HCT116 (cell line): ENCODE measurements around the gene AOAH. TPM values are rescaled to one million over a fixed set of nuclear protein-coding genes. Genes with fewer than 3 reads are reported as not detected.

Source experiments
- ATAC-seq: fragments of 200-7000 bp; cut with Tn5 transposase; 2 replicates; pipeline ENCODE4 v1.9.1; 2020; ENCODE audit warnings: mild to moderate bottlenecking, moderate library complexity
- BruUV-seq: library from RNA; stranded (reverse); fragments of 400-500 nt; replicated peaks from 2 replicates; lab custom pipeline; 2021; lab: Mats Ljungman, UMichigan
- CTCF ChIA-PET: fragments of 300-600 bp; sonication (Branson Sonifier 250); formaldehyde crosslinking; loops from one replicate; lab custom pipeline; 2021; ENCODE audit warnings: antibody characterized with exemption; lab: Charles Lee
- POLR2A ChIA-PET: fragments of 300-600, 350-600 bp; sonication (Branson Sonifier 250); formaldehyde crosslinking; loops from one replicate; lab custom pipeline; 2021; ENCODE audit warnings: antibody characterized with exemption; lab: Charles Lee
- RAD21 ChIA-PET, 2 experiments: fragments of 300-600 bp; sonication (Branson Sonifier 250); formaldehyde crosslinking; loops; one replicate each; lab custom pipeline; 2023; ENCODE audit warnings: low total read pairs in 2 of 2; ENCODE audit not compliant: uncharacterized antibody in 2 of 2, unreplicated experiment in 2 of 2, low non-redundant PET in 1 of 2; lab: Charles Lee
- DNase-seq: peaks from one replicate; pipeline ENCODE4 v3.0.0-alpha.2; 2010; ENCODE audit warnings: low read depth, low spot score
- H2AFZ ChIP-seq: fragments of 200-600 bp; shearing (Covaris generic), sonication (generic); 2 replicates; pipeline ENCODE4 v1.6.1; 2017; ENCODE audit warnings: low read depth, mixed run types, mixed read lengths, antibody characterized with exemption, low read length; ENCODE audit not compliant: poor library complexity, severe bottlenecking
- H3K27ac ChIP-seq: 2 replicates; pipeline ENCODE4 v1.5.1; 2012; ENCODE audit warnings: low read depth, low read length
- H3K27me3 ChIP-seq: fragments of 200-600 bp; sonication (generic); 2 replicates; pipeline ENCODE4 v1.6.1; 2016; ENCODE audit warnings: mixed run types, low read length, mixed read lengths; ENCODE audit not compliant: insufficient read depth
- H3K36me3 ChIP-seq, 2 experiments: fragments of 200-500 bp in 1 of 2; fragments of 200-600 bp in 1 of 2; sonication (Bioruptor generic) in 1 of 2; sonication (generic) in 1 of 2; 2 replicates each; pipeline versions ENCODE4 v1.5.1 to v1.6.1; 2014 to 2016; ENCODE audit warnings: low read length in 2 of 2, inconsistent platforms in 1 of 2, mixed read lengths in 1 of 2, mixed run types in 1 of 2; ENCODE audit not compliant: insufficient read depth in 2 of 2, control insufficient read depth in 1 of 2
- H3K4me1 ChIP-seq, 2 experiments: fragments of 200-600 bp in 1 of 2; sonication (generic) in 1 of 2; 2 replicates each; pipeline versions ENCODE4 v1.5.1 to v1.6.1; 2012 to 2017; ENCODE audit warnings: low read length in 2 of 2, inconsistent platforms in 1 of 2, mild to moderate bottlenecking in 1 of 2, mixed read lengths in 1 of 2, mixed run types in 1 of 2, moderate library complexity in 1 of 2; ENCODE audit not compliant: insufficient read depth in 2 of 2, control insufficient read depth in 1 of 2
- H3K4me2 ChIP-seq: fragments of 200-600 bp; sonication (generic); 2 replicates; pipeline ENCODE4 v1.6.1; 2017; ENCODE audit warnings: mixed run types, low read length, mixed read lengths
- H3K4me3 ChIP-seq, 2 experiments: fragments of 200-600 bp in 1 of 2; sonication (generic) in 1 of 2; replicated peaks in 1 of 2; 2 replicates each; pipeline ENCODE4 v1.5.1; 2011 to 2016; ENCODE audit warnings: low read length in 2 of 2, control low read depth in 1 of 2, low read depth in 1 of 2, mild to moderate bottlenecking in 1 of 2, mixed read lengths in 1 of 2, mixed run types in 1 of 2
- H3K79me2 ChIP-seq: fragments of 200-600 bp; sonication (generic); 2 replicates; pipeline ENCODE4 v1.6.1; 2017; ENCODE audit warnings: mild to moderate bottlenecking, mixed run types, low read length, moderate library complexity, mixed read lengths; ENCODE audit not compliant: insufficient read depth
- H3K9ac ChIP-seq: fragments of 200-600 bp; sonication (generic); 2 replicates; pipeline ENCODE4 v1.6.1; 2016; ENCODE audit warnings: low read length, mixed read lengths
- H3K9me2 ChIP-seq: fragments of 200-600 bp; sonication (generic), shearing (Covaris generic); 2 replicates; pipeline ENCODE4 v1.6.1; 2017; ENCODE audit warnings: mixed run types, mild to moderate bottlenecking, moderate library complexity; ENCODE audit not compliant: insufficient read depth
- H3K9me3 ChIP-seq, 2 experiments: fragments of 200-500 bp in 1 of 2; fragments of 200-600 bp in 1 of 2; sonication (Bioruptor generic) in 1 of 2; sonication (generic) in 1 of 2; 2 replicates each; pipeline ENCODE4 v1.6.1; 2014 to 2017; ENCODE audit warnings: low read length in 2 of 2, mixed read lengths in 2 of 2, inconsistent platforms in 1 of 2, low read depth in 1 of 2, mild to moderate bottlenecking in 1 of 2, mixed run types in 1 of 2, moderate library complexity in 1 of 2; ENCODE audit not compliant: control insufficient read depth in 1 of 2, insufficient read depth in 1 of 2
- H4K20me1 ChIP-seq: fragments of 200-600 bp; sonication (generic), shearing (Covaris generic); 2 replicates; pipeline ENCODE4 v1.6.1; 2017; ENCODE audit warnings: mixed run types, mild to moderate bottlenecking, moderate library complexity; ENCODE audit not compliant: insufficient read depth
- CBX3 ChIP-seq: IDR thresholded peaks from 2 replicates; pipeline ENCODE4 v1.6.1; 2012; ENCODE audit warnings: low read depth
- EGR1 ChIP-seq: IDR thresholded peaks from 2 replicates; pipeline ENCODE4 v1.6.1; 2012; ENCODE audit warnings: low read depth
- ELF1 ChIP-seq: IDR thresholded peaks from 2 replicates; pipeline ENCODE4 v1.6.1; 2012; ENCODE audit warnings: low read depth, borderline replicate concordance
- EZH2 ChIP-seq: fragments of 200-600 bp; sonication (generic); IDR thresholded peaks from 2 replicates; pipeline ENCODE4 v1.6.1; 2017; ENCODE audit warnings: antibody characterized with exemption, mixed run types
- EZH2phosphoT487 ChIP-seq: fragments of 200-600 bp; IDR thresholded peaks from 2 replicates; pipeline ENCODE4 v1.6.1; 2018; ENCODE audit warnings: antibody characterized with exemption, borderline replicate concordance
- FOSL1 ChIP-seq: IDR thresholded peaks from 2 replicates; pipeline ENCODE4 v1.6.1; 2012; ENCODE audit warnings: low read depth
- POLR2A ChIP-seq: IDR thresholded peaks from 2 replicates; pipeline ENCODE4 v1.7.0; 2011; ENCODE audit warnings: borderline replicate concordance; ENCODE audit not compliant: insufficient read depth, insufficient read length; ENCODE audit errors: extremely low read depth
- POLR2AphosphoS5 ChIP-seq: IDR thresholded peaks from 2 replicates; pipeline ENCODE4 v1.6.1; 2011; ENCODE audit warnings: mild to moderate bottlenecking, low read depth, low read length, moderate library complexity
- SRF ChIP-seq: IDR thresholded peaks from 2 replicates; pipeline ENCODE4 v1.6.1; 2012; ENCODE audit warnings: low read depth
- YY1 ChIP-seq: IDR thresholded peaks from 2 replicates; pipeline ENCODE4 v1.6.1; 2011; ENCODE audit warnings: low read length, low read depth, moderate library complexity, mild to moderate bottlenecking; ENCODE audit not compliant: insufficient replicate concordance; ENCODE audit errors: extremely low read depth
- ZNF274 ChIP-seq: fragments of 200-500 bp; sonication (Bioruptor generic); IDR thresholded peaks from 2 replicates; pipeline ENCODE4 v1.6.1; 2014; ENCODE audit warnings: mild to moderate bottlenecking, low read depth, low read length, inconsistent platforms
- intact Hi-C: fragments of 100-400 bp; cut with micrococcal nuclease; formaldehyde crosslinking; loops from 2 replicates; pipeline ENCODE4 v1.10.0; 2022
- total RNA-seq: library from RNA; stranded (reverse); gene quantifications from one replicate; pipeline ENCODE4 v1.2.1, GENCODE V29; 2021; ENCODE audit not compliant: unreplicated experiment
- TF ChIP-seq, protein P1 (sequence below): IDR thresholded peaks from 2 replicates; pipeline ENCODE4 v1.6.1; 2012
- TF ChIP-seq, protein P2 (sequence below): IDR thresholded peaks from 2 replicates; pipeline ENCODE4 v1.6.1; 2011; ENCODE audit warnings: mild to moderate bottlenecking, low read length, moderate library complexity; ENCODE audit not compliant: insufficient replicate concordance; ENCODE audit errors: extremely low read depth
- TF ChIP-seq, protein P3 (sequence below): IDR thresholded peaks from 2 replicates; pipeline ENCODE4 v1.6.1; 2012; ENCODE audit warnings: low read depth

The AOAH gene
- total RNA-seq, 1 experiment from 2014 or later, result 1.1 TPM

DNA sequence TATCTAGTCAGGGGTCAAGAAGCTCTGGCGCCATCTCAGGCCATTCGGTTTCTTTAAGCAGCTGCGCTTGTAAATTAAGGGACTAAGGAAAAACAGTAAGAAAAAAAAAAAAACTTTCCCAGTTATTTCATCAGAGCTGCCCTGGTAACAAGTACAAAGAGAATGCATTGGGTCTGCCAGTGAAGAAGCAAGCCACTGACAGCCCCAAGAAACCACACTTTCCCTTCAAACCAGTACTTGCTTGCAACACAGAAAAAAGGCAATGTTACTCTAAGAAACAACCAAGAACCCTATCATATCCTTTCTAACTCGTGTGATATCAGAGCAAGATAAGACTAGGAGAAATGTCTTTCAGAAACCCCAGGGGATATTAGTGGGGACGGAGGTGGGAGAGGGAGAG, 40.6 kb upstream of the AOAH start:
- no peaks in the 10 kb centered on the region for H3K36me3 ChIP-seq
- no peak overlapping the region for H3K9ac ChIP-seq
- H3K4me1 ChIP-seq, result peaks cover 0 to 11% of the 10 kb centered on the region in 2 experiments; a peak in 2 of 4 replicates
- H3K27me3 ChIP-seq, result no peaks in the 10 kb centered on the region
- H3K27ac ChIP-seq, result no peak overlapping the region
- CTCF ChIA-PET, result no interaction called here
- no peaks in the 10 kb centered on the region for H3K9me3 ChIP-seq
- no peak for DNase-seq
- TF ChIP-seq FOSL1 (no peak), EGR1 (no peak), EZH2phosphoT487 (no peak), POLR2AphosphoS5 (no peak), ELF1 (no peak), POLR2A (no peak), CBX3 (no peak), EZH2 (no peak), ZNF274 (no peak), YY1 (no peak), SRF (no peak)
- TF ChIP-seq, protein P1, sequence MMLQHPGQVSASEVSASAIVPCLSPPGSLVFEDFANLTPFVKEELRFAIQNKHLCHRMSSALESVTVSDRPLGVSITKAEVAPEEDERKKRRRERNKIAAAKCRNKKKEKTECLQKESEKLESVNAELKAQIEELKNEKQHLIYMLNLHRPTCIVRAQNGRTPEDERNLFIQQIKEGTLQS, result no peak
- TF ChIP-seq, protein P2, sequence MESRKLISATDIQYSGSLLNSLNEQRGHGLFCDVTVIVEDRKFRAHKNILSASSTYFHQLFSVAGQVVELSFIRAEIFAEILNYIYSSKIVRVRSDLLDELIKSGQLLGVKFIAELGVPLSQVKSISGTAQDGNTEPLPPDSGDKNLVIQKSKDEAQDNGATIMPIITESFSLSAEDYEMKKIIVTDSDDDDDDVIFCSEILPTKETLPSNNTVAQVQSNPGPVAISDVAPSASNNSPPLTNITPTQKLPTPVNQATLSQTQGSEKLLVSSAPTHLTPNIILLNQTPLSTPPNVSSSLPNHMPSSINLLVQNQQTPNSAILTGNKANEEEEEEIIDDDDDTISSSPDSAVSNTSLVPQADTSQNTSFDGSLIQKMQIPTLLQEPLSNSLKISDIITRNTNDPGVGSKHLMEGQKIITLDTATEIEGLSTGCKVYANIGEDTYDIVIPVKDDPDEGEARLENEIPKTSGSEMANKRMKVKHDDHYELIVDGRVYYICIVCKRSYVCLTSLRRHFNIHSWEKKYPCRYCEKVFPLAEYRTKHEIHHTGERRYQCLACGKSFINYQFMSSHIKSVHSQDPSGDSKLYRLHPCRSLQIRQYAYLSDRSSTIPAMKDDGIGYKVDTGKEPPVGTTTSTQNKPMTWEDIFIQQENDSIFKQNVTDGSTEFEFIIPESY, result no peak
- TF ChIP-seq, protein P3, sequence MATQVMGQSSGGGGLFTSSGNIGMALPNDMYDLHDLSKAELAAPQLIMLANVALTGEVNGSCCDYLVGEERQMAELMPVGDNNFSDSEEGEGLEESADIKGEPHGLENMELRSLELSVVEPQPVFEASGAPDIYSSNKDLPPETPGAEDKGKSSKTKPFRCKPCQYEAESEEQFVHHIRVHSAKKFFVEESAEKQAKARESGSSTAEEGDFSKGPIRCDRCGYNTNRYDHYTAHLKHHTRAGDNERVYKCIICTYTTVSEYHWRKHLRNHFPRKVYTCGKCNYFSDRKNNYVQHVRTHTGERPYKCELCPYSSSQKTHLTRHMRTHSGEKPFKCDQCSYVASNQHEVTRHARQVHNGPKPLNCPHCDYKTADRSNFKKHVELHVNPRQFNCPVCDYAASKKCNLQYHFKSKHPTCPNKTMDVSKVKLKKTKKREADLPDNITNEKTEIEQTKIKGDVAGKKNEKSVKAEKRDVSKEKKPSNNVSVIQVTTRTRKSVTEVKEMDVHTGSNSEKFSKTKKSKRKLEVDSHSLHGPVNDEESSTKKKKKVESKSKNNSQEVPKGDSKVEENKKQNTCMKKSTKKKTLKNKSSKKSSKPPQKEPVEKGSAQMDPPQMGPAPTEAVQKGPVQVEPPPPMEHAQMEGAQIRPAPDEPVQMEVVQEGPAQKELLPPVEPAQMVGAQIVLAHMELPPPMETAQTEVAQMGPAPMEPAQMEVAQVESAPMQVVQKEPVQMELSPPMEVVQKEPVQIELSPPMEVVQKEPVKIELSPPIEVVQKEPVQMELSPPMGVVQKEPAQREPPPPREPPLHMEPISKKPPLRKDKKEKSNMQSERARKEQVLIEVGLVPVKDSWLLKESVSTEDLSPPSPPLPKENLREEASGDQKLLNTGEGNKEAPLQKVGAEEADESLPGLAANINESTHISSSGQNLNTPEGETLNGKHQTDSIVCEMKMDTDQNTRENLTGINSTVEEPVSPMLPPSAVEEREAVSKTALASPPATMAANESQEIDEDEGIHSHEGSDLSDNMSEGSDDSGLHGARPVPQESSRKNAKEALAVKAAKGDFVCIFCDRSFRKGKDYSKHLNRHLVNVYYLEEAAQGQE, result no peak
- TF ChIP-seq, all 23 proteins: peak for 0
- ATAC-seq, result no peak
- ChIA-PET RAD21 (no interaction called here), POLR2A (no interaction called here)
- H3K4me3 ChIP-seq, result no peak overlapping the region
- intact Hi-C loops, result no loop called here
- BruUV-seq, result no TSS peak
- no peaks in the 10 kb centered on the region for H3K79me2 ChIP-seq
- H3K9me2 ChIP-seq, result no peaks in the 10 kb centered on the region
- H4K20me1 ChIP-seq, result no peaks in the 10 kb centered on the region
- no peak overlapping the region for H2AFZ ChIP-seq
- H3K4me2 ChIP-seq, result no peak overlapping the region
